CD4-positive, alpha-beta T cell treated with Interleukin-4 for 1 hour (primary cell): Measurements from ENCODE around the gene PI4KB.

ENCODE experiments used
- DNase-seq, 2 donors: peaks; one replicate each; pipeline ENCODE4 v3.0.0-alpha.2; 2020 to 2022

The PI4KB gene

GRCh38 chr1:151346082-151346768 lies 19.0 kb upstream of the PI4KB start:
- no peak for DNase-seq

- no peak for DNase-seq
These were observed 17.1 kb upstream of the PI4KB start for GRCh38 chr1:151344291-151344690.

- no peak for DNase-seq
These were observed 16.4 kb upstream of the PI4KB start for GRCh38 chr1:151343587-151343986.

GRCh38 chr1:151342569-151342968 lies 15.4 kb upstream of the PI4KB start:
- no peak for DNase-seq

- no peak for DNase-seq
These were observed 14.8 kb upstream of the PI4KB start for GRCh38 chr1:151342021-151342420.

GRCh38 chr1:151340870-151341754 lies 13.9 kb upstream of the PI4KB start:
- peak; percentile 52 to 81 for DNase-seq

- no peak for DNase-seq
These were observed 9.3 kb upstream of the PI4KB start for GRCh38 chr1:151336556-151336955.

- DNase-seq, result no peak
These were observed 7.6 kb upstream of the PI4KB start for GRCh38 chr1:151334822-151335221.

- no peak for DNase-seq
These were observed 873 bp upstream of the PI4KB start for GRCh38 chr1:151327903-151328674.

GRCh38 chr1:151326619-151327222 lies 495 bp downstream of the PI4KB start:
- DNase-seq, result peak; percentile 77 to 79

GRCh38 chr1:151325646-151326429 lies 1.4 kb downstream of the PI4KB start:
- no peak for DNase-seq

- DNase-seq, result no peak
These were observed 2.0 kb downstream of the PI4KB start for GRCh38 chr1:151325231-151325630.

GRCh38 chr1:151324390-151324930 lies 2.8 kb downstream of the PI4KB start:
- no peak for DNase-seq

GRCh38 chr1:151318975-151319374 lies 8.2 kb downstream of the PI4KB start:
- DNase-seq, result no peak

GRCh38 chr1:151315565-151316235 lies 11.5 kb downstream of the PI4KB start:
- no peak for DNase-seq

- DNase-seq, result no peak
These were observed 12.9 kb downstream of the PI4KB start for GRCh38 chr1:151314137-151314875.

GRCh38 chr1:151313501-151313900 lies 13.7 kb downstream of the PI4KB start:
- DNase-seq, result no peak

GRCh38 chr1:151312826-151313225 lies 14.4 kb downstream of the PI4KB start:
- DNase-seq, result no peak

- no peak for DNase-seq
These were observed 14.8 kb downstream of the PI4KB start for GRCh38 chr1:151312411-151312810.

GRCh38 chr1:151311589-151312331 lies 15.5 kb downstream of the PI4KB start:
- peak; percentile 33 to 81 for DNase-seq
